ENCODE results near the gene CENPX.

CENPX gene

DNA sequence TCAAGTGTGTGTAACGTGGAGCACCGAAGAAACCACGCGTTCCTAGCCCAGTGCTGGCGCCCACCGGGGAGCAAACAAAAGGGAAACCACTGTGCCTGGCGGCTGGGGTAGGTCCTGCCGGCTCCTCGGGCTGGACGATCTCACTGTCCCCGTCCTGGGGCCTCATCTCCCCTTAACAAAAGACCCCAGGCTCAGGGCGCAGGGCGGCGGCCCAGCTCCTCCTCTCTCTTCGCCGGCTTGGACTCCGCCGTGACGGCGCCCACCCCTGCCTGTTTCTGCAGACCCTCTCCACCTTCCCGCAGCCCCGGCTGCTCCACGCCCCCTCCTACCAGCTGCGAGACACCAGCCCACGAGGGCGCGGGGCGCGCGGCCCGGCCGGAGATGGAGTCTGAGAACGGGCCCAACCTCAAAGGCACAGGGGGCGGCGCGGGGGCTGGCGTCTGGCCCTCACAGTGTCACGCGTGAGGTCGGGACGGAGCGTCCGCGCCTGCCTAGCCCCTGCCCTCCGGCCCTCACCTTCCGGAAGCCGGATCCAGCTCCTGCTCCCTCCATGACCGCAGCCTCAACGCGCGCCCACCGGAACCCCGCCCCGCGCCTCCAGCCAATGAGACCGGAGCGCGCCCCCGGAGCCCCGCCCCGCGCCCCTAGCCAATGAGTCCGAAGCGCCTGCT, at the start of gene CENPX:
Gene CENPX (minus strand): TSS at position 569 of the 671 bp plus-strand sequence. CDS start 17 bp downstream, at position 552.
- DNase-seq, result no peak

DNA sequence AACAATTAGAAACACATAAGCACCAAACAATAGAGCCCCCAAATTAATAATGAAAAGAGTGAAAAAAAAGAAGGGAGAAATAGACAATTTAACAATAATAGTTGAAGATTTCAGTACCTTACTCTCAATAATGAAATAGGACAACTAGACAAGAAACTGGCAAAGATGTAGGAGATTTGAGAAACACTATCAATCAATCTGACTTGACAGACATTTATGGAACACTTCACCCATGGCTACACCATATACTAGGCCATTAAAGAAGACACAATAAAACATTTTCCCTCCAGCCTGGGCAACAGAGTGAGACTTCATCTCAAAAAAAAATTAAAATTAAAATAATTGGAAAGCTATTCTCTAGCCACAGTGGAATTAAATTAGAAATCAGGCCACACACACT, 47.9 kb upstream of the CENPX start:
- no peak for DNase-seq

DNA sequence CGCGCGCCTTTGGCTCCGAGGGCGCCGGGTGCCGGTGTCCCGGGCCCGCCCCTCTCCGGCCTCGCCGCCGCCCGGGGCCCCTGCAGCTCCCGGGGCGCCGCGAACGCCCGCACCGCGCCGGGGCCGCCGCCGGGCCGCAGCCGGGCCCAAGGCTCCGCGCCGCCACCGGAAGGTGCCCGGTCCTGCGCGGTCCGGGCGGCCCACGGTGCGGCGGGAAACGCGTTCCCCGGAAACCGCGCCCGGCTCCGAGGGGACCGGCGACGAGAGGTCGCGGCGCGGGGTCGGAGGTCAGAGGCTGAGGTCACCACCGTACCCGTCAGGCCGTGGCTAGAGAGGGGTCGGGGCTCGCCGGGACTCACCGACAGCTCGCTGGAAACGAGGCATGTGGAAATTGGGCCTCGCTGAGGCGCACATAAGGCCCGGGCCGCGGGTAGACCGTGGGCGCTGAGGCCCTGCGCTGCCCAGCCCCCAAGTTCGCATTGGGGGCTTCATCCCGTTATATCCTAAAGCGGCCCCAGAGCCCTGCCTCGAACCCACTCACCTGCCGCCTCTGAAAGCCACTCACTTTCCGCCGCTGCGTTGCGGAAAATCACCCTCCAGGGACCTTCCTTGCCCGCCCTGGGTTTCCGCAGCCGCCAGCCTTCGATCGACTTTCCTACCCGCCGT, 43.1 kb upstream of the CENPX start, which contains the start of gene DUS1L:
Gene DUS1L (minus strand): TSS at position 167 of the 666 bp plus-strand sequence. CDS start 745 bp downstream, outside the sequence.
- DNase-seq, result peak; percentile 10

DNA sequence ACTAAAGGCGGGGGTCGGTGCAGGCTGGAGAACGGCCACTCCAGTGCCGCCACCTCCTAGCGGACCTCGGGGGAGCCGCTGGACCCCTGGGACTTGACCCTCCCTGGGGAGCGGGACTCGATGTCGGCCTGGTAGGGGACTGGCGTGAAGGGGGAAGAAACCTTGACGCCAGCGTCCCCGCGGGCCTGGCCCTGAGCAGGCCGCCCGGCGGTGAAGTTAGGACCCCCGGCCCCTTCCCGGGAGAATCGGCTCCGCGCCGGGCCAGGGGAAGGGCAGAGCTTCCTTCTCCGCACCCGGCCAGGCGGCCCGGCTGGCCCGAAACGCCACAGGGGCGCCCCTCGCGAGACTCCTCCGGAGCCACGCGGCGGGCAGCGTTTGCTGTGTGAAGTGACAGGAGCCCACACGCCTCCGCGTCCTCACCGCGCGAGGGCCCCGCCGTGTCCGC, 42.5 kb upstream of the CENPX start:
- no peak for DNase-seq

DNA sequence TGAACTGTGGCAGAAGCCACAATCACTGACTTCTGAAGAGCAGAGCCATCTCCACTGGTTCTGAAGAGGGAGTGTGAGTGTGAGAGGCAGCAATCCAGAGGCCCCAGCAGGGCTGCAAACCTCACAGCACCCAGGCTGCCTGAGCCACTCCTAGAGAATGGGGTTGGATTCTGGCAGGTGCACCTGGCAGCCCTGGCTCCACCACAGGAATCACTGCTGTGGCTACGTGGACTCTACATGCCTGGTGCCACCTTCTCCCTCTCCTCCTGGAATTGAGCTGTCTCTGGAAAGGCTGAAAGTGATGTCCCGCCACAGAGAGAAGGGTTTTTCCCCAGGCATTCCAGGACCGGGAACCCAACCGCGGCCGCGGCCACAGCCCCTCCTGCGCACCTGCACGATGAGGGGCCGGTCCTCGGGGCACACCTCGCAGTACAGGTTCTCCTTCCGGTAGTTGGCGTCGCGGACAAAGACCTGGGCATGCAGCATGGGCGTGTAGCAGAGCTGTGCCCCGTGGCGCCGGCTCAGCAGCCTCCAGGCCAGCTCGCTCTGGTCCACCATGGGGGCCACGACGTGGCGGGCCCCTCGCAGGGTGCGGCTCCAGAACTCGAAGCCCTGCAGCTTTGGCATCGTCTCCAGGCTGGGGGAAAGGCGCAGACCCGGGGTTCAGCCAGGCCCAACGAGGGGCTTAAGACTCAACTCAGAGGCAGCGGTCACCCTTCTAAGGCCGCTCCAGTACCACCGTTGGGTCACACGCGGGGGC, 41.9 kb upstream of the CENPX start:
- DNase-seq, result peak; percentile 39

DNA sequence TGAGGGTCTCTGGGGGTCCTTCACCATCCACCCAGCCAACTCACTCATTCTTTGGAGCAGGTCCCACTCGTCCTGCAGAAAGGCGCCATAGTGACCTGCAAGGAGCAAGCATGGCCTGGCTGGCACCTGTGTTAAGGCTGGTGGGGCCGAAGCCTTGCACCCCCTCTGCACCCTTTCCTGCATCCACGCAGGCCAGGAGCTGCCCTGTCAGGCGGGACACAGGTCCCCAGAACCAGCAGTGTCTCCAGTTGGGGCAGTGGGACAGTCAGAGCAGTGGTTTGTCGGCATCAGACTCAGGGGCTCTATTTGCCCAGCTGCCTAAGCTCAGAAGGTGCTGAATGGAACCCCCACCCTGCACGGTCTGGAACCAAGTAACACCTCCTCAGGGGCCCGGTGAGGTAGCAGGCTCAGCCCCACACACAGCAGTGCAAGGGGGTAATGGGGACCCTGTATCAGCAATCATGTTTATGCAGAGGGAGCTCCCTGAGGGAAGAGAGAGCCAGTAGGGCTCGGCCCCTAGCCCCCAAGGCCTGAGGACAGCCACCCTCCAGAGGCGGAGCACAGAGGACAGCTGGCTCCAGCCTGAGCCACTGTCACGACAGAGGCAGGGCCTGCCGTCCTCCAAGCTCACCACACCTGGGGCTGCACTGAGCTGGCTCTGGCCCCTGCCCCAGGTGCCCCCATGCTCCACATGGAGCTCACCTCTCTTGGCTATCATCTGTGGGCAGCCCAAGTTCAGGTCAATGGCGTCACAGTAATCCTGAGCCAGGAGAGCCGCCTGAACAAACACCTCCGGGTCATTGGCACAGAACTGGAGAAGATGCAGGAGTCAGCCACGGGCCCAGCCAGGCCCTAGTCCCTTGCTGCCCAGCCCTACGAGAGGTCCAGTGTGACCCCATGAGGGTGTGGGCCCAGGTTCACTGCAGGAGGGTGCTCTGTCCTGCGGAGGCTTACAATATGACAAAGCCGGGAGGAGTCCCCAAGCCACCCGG, 41.0 kb upstream of the CENPX start:
- DNase-seq, result no peak

DNA sequence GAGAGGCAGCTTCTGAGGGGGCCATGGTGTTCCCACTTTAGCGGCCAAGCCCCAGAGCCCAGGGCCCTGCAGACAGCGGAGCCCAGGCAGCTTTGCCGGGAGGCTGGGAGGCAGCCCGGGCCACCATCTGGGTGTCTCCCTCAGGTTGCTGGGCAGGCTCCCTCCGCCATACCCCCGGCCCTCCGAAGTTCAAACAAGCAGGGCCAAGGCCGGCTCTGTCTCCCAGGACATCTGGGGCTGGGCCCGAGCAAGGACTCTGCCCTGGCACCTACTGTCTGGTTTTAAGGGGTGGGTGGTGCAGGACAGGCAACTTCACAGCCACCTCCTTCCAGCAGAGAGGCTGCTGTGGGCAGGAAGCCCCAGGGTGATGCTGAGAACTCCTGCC, 40.3 kb upstream of the CENPX start:
- DNase-seq, result no peak

DNA sequence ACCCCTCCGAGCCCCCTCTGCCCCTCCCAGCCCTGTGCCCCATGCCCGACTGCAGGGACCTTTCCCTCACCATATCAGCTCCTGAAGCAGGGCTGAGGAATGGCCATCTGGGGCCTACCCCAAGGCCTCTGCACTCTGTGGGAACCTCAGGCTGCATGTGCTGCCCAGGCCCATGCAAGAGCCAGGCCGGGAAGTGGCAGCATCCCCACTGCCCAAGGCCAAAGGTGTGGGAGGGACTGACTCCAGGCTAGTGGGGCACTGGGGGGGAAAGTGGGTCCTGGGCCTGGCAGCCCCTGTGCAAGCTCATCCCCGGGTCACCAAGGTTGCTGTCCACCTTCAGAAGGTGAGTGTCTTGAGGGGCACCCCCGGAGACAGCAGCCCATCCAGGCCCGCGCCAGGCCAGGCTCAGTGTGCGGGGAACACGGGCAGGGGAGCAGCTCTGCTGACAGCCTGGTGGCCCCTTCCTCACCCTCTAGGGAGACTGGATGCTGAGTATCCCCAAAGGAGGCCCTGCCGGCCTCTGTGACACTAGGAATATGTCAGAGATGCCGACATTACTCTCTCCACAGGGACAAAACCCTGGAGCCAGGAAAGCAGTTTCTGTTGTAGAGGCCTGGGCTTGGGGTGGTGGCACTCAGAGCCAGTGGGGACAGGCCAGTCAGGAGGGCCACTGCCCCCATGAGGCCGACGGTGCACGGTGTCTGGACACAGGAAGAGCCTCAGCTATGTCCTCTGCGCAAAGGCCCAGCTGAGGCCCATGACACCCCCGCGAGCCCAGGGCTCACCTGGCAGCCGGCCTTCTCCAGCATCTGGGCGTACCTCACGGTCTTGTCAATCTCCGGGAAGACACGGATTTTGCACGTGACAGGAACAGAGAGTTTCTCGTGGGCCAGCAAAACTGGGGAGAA, 39.7 kb upstream of the CENPX start:
- no peak for DNase-seq

DNA sequence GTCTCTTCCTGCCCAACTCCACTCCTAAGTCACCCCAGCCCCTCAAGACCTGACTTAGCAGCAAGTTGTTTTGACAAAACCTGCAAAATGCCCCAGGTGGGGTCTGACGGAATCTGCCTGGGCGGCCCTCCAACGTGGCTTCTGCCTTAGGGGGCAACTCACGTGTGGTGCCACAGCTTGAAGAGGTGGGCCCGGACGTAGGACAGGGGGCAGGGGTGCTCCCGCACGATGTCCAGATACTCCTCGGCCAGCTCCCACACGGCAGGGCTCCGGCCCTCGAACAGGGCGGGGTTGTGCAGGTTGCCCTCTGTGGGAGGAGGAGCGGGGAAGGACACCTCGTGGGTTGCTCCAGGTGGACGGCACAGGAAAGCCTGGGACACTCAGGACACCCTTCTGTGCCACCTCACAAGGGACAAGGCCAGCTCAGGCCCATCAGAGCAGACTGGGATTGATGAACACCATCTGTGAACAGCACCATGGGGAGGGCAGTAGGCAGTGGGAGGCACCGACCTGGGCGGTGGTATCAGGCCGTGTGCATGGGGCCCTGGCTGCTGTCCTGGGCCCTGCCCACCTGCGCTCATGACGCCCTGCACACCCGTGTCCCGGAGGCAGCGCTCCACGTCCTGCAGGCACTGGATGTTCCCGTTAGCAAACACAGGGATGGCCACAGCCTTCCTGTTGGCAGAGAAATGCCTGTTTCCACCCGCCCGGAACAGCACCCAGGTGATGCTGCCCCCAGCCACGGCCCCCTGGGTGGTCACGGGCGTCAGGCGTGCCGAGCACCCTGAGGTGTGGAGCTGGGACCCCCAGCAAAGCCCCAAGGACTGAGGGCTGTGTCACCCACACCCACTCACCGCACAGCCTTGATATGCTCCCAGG, 38.6 kb upstream of the CENPX start:
- no peak for DNase-seq

DNA sequence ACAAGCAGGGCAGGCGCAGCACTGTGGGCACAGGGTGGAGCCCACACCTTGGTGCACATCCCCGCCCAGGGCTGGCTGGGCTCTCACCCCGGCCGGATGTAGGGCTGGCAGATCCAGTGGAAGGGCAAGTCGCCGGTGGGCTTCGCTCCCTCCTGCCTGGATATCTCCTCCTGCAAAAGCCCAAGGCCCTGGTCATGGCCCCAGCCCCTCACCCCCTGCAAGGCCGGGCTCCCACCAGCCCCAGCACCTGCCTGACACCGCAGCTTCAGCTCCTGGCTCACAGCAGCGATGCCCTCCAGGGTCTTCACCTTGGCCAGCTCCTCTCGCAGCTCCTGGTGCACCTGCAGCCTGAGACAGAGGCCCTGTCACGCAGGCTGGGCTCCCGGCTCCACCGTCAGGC, 37.9 kb upstream of the CENPX start:
- DNase-seq, result no peak

DNA sequence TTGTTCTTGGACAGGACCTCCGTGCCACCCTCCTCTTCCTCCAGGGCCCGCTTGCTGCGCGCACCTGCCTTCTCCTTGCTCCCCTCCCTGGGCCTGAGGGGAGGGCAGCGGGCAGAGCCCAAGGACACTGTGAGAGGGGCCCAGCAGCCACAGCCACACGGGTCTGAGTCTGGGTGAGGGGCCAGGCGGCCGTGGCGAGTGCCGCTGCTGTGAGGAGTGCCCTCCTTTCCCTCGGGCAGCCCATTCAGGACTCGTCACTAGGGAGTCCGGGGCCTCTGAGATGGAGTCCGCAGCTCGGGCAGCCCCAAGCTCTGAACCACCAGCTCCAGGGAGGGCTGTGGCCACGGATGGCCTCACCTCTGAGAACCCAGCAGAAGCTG, 37.3 kb upstream of the CENPX start:
- no peak for DNase-seq

DNA sequence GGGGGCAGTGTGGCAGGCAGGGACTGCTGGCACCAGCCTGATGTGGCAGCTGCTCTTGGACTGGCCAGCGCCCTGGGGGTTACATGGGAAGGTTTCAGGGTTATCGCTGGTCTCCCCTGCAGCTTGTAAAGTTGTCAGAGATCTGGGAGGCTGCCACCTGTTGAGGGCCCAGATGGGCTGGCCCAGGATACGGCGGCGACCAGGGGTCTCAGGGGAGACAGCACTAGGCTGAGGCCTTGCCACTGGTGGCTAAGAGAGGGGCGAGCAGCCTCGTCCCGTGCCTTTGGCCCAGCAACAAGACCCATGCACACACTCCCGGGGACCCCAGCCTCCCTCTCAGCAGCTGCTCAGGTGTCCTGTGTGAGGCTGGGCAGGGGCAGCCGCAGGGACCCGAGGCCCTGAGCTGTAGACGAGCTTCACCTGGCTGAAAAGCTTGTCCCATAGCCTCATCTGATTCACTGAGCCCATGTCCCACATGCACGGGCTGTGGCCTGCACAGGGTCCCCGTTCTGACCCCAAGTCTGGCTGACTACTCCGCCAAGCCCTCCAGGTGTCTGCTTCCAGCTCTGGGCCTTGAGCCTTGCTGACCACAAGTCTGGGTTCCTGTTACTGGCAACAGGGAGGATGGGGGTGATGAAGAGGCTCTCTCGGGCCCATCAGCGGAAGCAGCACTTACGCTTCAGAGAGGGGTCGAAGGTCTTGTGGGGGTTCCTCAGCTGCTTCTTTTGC, 36.8 kb upstream of the CENPX start:
- DNase-seq, result no peak

DNA sequence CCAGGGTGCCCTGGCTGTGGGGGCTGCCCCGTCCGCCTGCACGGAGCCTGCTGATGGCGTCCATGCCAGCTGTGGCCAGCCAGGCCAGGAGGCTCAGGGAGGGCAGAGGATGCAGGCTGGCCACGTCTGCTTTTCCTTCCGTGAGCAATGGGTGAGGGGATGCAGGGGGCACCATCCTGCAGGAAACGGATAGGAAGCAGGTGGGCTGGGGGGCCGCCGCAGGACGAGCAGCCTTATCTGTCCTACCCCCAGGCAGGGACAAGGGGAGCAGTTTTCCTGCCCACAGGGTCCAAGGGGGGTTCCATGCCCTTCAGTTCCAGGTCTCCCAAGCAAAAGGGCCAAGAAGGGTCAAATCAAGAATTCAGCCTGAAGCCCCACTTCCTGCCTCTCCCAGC, 36.2 kb upstream of the CENPX start:
- no peak for DNase-seq

DNA sequence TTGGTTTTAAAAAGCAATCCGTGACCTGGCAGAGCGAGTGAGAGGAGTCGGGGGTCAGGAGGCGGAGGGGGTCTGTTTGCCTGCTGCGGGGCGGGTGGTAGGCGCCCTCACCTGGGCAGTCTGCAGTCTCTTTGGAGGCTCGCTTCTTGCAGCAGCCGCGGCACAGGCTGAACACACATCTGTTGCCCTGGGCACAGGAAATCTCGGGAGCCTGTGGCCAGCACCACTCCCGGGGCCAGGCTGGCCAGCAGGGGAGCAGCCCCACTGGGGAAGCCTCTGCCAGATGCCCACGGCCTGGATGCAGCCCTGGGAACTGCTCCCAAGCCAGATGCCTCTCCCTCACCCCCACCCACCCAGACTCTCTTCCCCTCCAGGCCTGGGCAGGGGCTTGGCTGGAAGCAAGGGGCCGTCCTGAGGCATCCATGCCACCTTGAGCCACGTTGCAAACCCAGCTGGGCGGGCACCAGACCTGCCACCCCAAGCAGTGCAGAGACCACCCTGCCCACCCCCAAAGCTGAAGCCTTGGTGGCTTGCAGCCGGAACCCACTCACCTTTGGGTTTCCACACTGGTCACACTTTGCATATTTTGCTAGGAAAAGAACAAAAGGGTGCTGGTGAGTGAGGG, 35.7 kb upstream of the CENPX start:
- no peak for DNase-seq

DNA sequence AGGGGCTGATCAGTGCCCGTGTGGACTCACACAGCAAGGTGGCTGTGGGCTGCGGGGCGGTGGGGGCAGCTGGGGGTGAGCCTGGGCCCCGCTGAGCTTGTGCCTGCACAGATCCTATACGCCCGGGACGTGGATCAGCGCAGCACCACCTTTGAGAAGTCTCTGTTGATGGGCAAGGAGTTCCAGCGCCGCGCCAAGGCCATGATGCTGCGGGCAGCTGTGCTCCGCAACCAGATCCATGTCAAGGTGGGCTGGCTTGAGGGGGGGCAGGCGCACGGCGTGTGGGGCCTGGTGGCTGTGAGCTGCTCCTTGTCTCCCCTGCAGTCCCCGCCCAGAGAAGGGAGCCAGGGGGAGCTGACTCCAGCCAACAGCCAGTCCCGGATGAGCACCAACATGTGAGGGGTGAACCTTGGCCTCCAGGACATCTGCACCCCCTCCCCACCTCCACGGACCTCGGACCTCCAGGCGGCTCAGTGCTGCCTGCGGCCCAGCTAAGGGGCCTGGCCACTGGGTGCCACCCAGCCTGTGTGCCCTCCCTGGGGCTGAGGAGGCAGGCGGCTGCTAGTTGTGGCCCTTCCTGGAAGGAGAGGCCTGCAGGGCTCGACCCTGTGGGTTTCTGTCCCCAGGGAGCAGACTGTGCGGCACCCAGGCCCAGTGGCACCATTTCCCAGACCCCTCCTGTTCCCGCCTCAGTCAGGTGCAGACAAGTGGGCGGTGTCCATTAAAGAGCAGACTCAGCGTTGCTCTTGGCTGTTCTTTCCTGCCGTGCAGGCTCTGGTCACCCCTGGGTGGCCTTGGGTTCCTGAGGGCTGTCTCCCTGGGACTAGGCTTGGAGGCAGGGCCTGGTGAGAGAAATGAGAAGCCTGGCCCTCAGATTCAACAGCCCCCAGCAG, 34.3 kb upstream of the CENPX start:
- no peak for DNase-seq

DNA sequence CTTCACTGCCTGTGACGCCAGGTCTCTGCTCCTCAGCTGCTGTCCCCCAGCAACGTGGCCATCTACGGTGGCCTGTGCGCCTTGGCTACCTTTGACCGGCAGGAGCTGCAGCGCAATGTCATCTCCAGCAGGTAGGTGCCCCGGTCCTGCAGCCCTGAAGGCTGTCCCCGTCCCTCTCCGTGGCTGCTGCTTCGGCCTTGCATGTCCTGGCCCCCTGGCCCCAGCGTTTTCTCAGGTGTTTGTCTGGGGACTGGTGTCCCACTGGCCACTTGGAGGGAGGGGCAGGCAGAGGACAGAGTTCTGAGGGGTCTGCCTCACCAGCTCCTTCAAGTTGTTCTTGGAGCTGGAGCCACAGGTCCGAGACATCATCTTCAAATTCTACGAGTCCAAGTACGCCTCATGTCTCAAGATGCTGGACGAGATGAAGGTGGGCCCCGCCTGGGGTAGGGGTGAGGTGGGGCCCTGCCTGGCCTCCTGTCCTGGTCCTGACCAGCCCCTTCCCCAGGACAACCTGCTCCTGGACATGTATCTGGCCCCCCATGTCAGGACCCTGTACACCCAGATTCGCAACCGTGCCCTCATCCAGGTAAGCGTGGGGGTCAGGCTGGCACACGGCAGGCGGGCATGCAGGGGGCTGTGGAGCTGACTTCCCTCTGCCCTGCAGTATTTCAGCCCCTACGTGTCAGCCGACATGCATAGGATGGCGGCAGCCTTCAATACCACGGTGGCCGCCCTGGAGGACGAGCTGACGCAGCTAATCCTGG, 33.5 kb upstream of the CENPX start:
- no peak for DNase-seq

Data from NCI-H510A treated with DMSO at 0.1 percent for 48 hours (cell line).